Neural progenitor cell (in vitro differentiated cells): ENCODE results near the gene ATP13A4. TPM values are rescaled to one million over a fixed set of nuclear protein-coding genes. Genes with fewer than 3 reads are reported as not detected.

ENCODE experiments used
- DNase-seq: peaks from one replicate; pipeline ENCODE4 v3.0.0-alpha.2; 2016; ENCODE audit warnings: low spot score
- H2AFZ ChIP-seq: fragments of 200-600 bp; sonication (generic); replicated peaks from 2 replicates; pipeline ENCODE4 v1.6.1; 2016; ENCODE audit warnings: antibody characterized with exemption
- H3F3A ChIP-seq: fragments of 200-600 bp; sonication (generic); 2 replicates; pipeline ENCODE4 v1.6.1; 2016; ENCODE audit warnings: antibody characterized with exemption, low read depth
- H3K27ac ChIP-seq: fragments of 200-600 bp; sonication (generic); 2 replicates; pipeline ENCODE4 v1.5.1; 2016; ENCODE audit warnings: mild to moderate bottlenecking
- H3K27me3 ChIP-seq: fragments of 200-600 bp; sonication (generic); 2 replicates; pipeline ENCODE4 v1.6.1; 2016; ENCODE audit warnings: mild to moderate bottlenecking, moderate library complexity
- H3K36me3 ChIP-seq: fragments of 200-600 bp; sonication (generic); 2 replicates; pipeline ENCODE4 v1.5.1; 2016
- H3K4me1 ChIP-seq: fragments of 200-600 bp; sonication (generic); 2 replicates; pipeline ENCODE4 v1.6.1; 2016; ENCODE audit warnings: mixed run types
- H3K4me2 ChIP-seq: fragments of 200-600 bp; sonication (generic); 2 replicates; pipeline ENCODE4 v1.6.1; 2016
- H3K4me3 ChIP-seq: fragments of 200-600 bp; sonication (generic); 2 replicates; pipeline ENCODE4 v1.5.1; 2016
- H3K79me2 ChIP-seq: fragments of 200-600 bp; sonication (generic); 2 replicates; pipeline ENCODE4 v1.6.1; 2016; ENCODE audit warnings: low read depth
- H3K9ac ChIP-seq: fragments of 200-600 bp; sonication (generic); 2 replicates; pipeline ENCODE4 v1.6.1; 2016
- H3K9me3 ChIP-seq: fragments of 200-600 bp; sonication (generic); 2 replicates; pipeline ENCODE4 v1.5.1; 2016; ENCODE audit warnings: low read depth
- H4K20me1 ChIP-seq: fragments of 200-600 bp; sonication (generic); 2 replicates; pipeline ENCODE4 v1.6.1; 2016; ENCODE audit warnings: low read depth
- H3K27ac Mint-ChIP-seq: 3 replicates; pipeline ENCODE4 v1.8.0; 2021; ENCODE audit warnings: mixed read lengths
- H3K27me3 Mint-ChIP-seq: 2 replicates; pipeline ENCODE4 v1.8.0; 2022; ENCODE audit warnings: low read depth, mild to moderate bottlenecking, inconsistent platforms, moderate library complexity, mixed read lengths; ENCODE audit not compliant: insufficient read depth
- H3K36me3 Mint-ChIP-seq: 3 replicates; pipeline ENCODE4 v1.8.0; 2021; ENCODE audit warnings: mixed read lengths
- H3K4me1 Mint-ChIP-seq: 3 replicates; pipeline ENCODE4 v1.8.0; 2021; ENCODE audit warnings: mixed read lengths
- H3K4me3 Mint-ChIP-seq: 3 replicates; pipeline ENCODE4 v1.8.0; 2021; ENCODE audit warnings: mild to moderate bottlenecking, moderate library complexity, mixed read lengths
- H3K9me3 Mint-ChIP-seq: 3 replicates; pipeline ENCODE4 v1.8.0; 2020; ENCODE audit warnings: mixed read lengths
- CTCF ChIP-seq: fragments of 200-600 bp; sonication (generic); IDR thresholded peaks from 2 replicates; pipeline ENCODE4 v1.5.1; 2017; ENCODE audit warnings: antibody characterized with exemption, mild to moderate bottlenecking
- EZH2 ChIP-seq: fragments of 200-600 bp; sonication (generic); IDR thresholded peaks from 2 replicates; pipeline ENCODE4 v1.6.1; 2017; ENCODE audit warnings: antibody characterized with exemption, mild to moderate bottlenecking, moderate library complexity
- EZH2phosphoT487 ChIP-seq: fragments of 200-600 bp; sonication (generic); IDR thresholded peaks from 2 replicates; pipeline ENCODE4 v1.6.1; 2017; ENCODE audit warnings: antibody characterized with exemption
- total RNA-seq: library from RNA; depleted of rRNA; stranded (reverse); fragments of >200 nt; gene quantifications from 2 replicates; pipeline ENCODE4 v1.2.3, GENCODE V29; 2015; ENCODE audit warnings: low replicate concordance

The ATP13A4 gene
- total RNA-seq, 1 donor from 2014 or later, result 0.32 TPM

- H3K27ac ChIP-seq, result no peak overlapping the region
- H3K27ac Mint-ChIP-seq, result no peak overlapping the region
These were observed 102.8 kb downstream of the ATP13A4 start for GRCh38 chr3:193451902-193452301.

GRCh38 chr3:193446965-193447602 lies 107.6 kb downstream of the ATP13A4 start:
- peaks cover 7% of the 10 kb centered on the region for H3K4me1 ChIP-seq
- no peaks in the 10 kb centered on the region for H3K36me3 Mint-ChIP-seq
- no peaks in the 10 kb centered on the region for H3K79me2 ChIP-seq

More at GRCh38 chr3:193451902-193452301, 102.8 kb downstream of the ATP13A4 start:
- Mint-ChIP-seq H3K9me3 (no peaks in the 10 kb centered on the region), H3K36me3 (no peaks in the 10 kb centered on the region), H3K4me1 (peaks cover 2% of the 10 kb centered on the region), H3K4me3 (no peak overlapping the region), H3K27me3 (peaks cover 6% of the 10 kb centered on the region)
- Histone ChIP-seq H4K20me1 (no peaks in the 10 kb centered on the region), H3K4me2 (no peak overlapping the region), H2AFZ (no peak overlapping the region), H3K9me3 (no peaks in the 10 kb centered on the region), H3K36me3 (no peaks in the 10 kb centered on the region), H3F3A (peaks cover 8% of the 10 kb centered on the region), H3K4me1 (peaks cover 7% of the 10 kb centered on the region), H3K9ac (no peak overlapping the region), H3K79me2 (no peaks in the 10 kb centered on the region), H3K27me3 (no peaks in the 10 kb centered on the region), H3K4me3 (no peak overlapping the region)
- DNase-seq, result no peak
- TF ChIP-seq EZH2phosphoT487 (no peak), EZH2 (no peak), CTCF (no peak)

GRCh38 chr3:193439423-193439822 lies 115.3 kb downstream of the ATP13A4 start:
- Mint-ChIP-seq H3K27me3 (peaks cover 2% of the 10 kb centered on the region), H3K36me3 (no peaks in the 10 kb centered on the region), H3K4me1 (no peaks in the 10 kb centered on the region), H3K4me3 (no peak overlapping the region), H3K9me3 (no peaks in the 10 kb centered on the region), H3K27ac (no peak overlapping the region)
- TF ChIP-seq EZH2phosphoT487, result no peak
- TF ChIP-seq CTCF, result no peak
- TF ChIP-seq EZH2, result no peak
- no peaks in the 10 kb centered on the region for H3K9me3 ChIP-seq
- no peaks in the 10 kb centered on the region for H4K20me1 ChIP-seq
- H3K4me3 ChIP-seq, result no peak overlapping the region
- H3K79me2 ChIP-seq, result no peaks in the 10 kb centered on the region
- H3K4me1 ChIP-seq, result no peaks in the 10 kb centered on the region
- no peak overlapping the region for H3K9ac ChIP-seq
- no peaks in the 10 kb centered on the region for H3F3A ChIP-seq
- H3K27me3 ChIP-seq, result no peaks in the 10 kb centered on the region
- no peak overlapping the region for H3K4me2 ChIP-seq
- H3K36me3 ChIP-seq, result no peaks in the 10 kb centered on the region
- no peak overlapping the region for H3K27ac ChIP-seq
- no peak overlapping the region for H2AFZ ChIP-seq
- no peak for DNase-seq

More at GRCh38 chr3:193446965-193447602, 107.6 kb downstream of the ATP13A4 start:
- no peak overlapping the region for H3K4me3 Mint-ChIP-seq
- H3K4me1 Mint-ChIP-seq, result no peaks in the 10 kb centered on the region
- no peak overlapping the region for H2AFZ ChIP-seq
- H3K27ac ChIP-seq, result no peak overlapping the region
- no peaks in the 10 kb centered on the region for H4K20me1 ChIP-seq
- H3K27me3 ChIP-seq, result no peaks in the 10 kb centered on the region
- no peaks in the 10 kb centered on the region for H3K9me3 Mint-ChIP-seq
- H3K9me3 ChIP-seq, result no peaks in the 10 kb centered on the region
- H3K4me3 ChIP-seq, result no peak overlapping the region
- no peak for DNase-seq
- H3K27me3 Mint-ChIP-seq, result no peaks in the 10 kb centered on the region
- H3K27ac Mint-ChIP-seq, result no peak overlapping the region
- no peak overlapping the region for H3K4me2 ChIP-seq
- TF ChIP-seq EZH2phosphoT487 (no peak), CTCF (no peak), EZH2 (no peak)
- H3K36me3 ChIP-seq, result no peaks in the 10 kb centered on the region
- peaks cover 8% of the 10 kb centered on the region for H3F3A ChIP-seq
- H3K9ac ChIP-seq, result no peak overlapping the region
